Choroid plexus epithelial cell (primary cell): ENCODE results near the gene PET100.

Source experiments
- DNase-seq: peaks from one replicate; pipeline ENCODE4 v3.0.0-alpha.2; 2010; ENCODE audit warnings: low read depth
- H3K4me3 ChIP-seq: 2 replicates; pipeline ENCODE4 v1.5.1; 2011; ENCODE audit warnings: low read depth, mild to moderate bottlenecking, control low read depth, low read length, moderate library complexity
- CTCF ChIP-seq: conservative IDR thresholded peaks from 2 replicates; pipeline ENCODE4 v1.5.1; 2011; ENCODE audit warnings: low read depth, mild to moderate bottlenecking, control low read depth, inconsistent platforms, low read length, moderate library complexity

Gene PET100

GRCh38 chr19:7655581-7655980, 26.0 kb downstream of the PET100 start:
- no peak overlapping the region for H3K4me3 ChIP-seq
- TF ChIP-seq CTCF: no peak
- no peak for DNase-seq

- no peak for DNase-seq
- H3K4me3 ChIP-seq: no peak overlapping the region
- TF ChIP-seq CTCF: no peak
Observed at GRCh38 chr19:7657131-7657751, 27.6 kb downstream of the PET100 start.

GRCh38 chr19:7658219-7658686, 28.7 kb downstream of the PET100 start:
- no peak overlapping the region for H3K4me3 ChIP-seq
- DNase-seq: no peak
- TF ChIP-seq CTCF: no peak

- DNase-seq: no peak
- no peak overlapping the region for H3K4me3 ChIP-seq
- TF ChIP-seq CTCF: no peak
Observed at GRCh38 chr19:7661744-7662538, 32.3 kb downstream of the PET100 start.

- DNase-seq: no peak
- no peak for TF ChIP-seq CTCF
- H3K4me3 ChIP-seq: no peak overlapping the region
Observed at GRCh38 chr19:7662657-7663056, 33.1 kb downstream of the PET100 start.

- no peak for TF ChIP-seq CTCF
- H3K4me3 ChIP-seq: no peak overlapping the region
- no peak for DNase-seq
Observed at GRCh38 chr19:7663706-7664105, 34.1 kb downstream of the PET100 start.
